ENCODE measurements around the gene STAMBPL1.
"Not testable (repeated sequence)": the region's sequence is repeated elsewhere in the genome, so short reads cannot be mapped to it uniquely, and the experiment has no call there.

Gene STAMBPL1

DNA sequence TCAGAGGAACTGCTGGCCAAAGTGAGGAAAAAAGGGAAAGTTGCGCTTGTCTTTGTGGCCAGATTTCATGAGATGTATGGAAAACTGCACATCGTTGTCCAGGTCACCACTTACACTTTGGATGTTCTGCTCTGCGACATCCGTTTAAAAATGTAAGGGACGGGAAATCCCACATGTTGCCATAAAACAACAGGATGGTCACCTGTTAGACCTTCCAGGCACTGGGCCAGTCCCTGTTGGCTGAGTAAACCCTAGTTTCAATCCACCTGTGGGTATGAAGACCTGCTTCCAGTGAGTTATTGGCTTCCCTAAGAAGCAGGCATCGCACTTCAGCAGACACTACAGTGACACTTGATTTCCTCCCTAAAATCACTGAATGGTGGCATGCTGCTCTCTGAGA is 2.7 kb upstream of the STAMBPL1 start:
- Mint-ChIP-seq H3K4me1 (peaks cover 22% of the 10 kb centered on the region), H3K27me3 (ENCODE audit: low read depth, poor library complexity) (peaks cover 63% of the 10 kb centered on the region), H3K9me3 (no peaks in the 10 kb centered on the region), H3K27ac (no peak overlapping the region), H3K4me3 (no peak overlapping the region), H3K36me3 (ENCODE audit: low read depth) (no peaks in the 10 kb centered on the region)
- DNase-seq: no peak
- TF ChIP-seq, protein P1, sequence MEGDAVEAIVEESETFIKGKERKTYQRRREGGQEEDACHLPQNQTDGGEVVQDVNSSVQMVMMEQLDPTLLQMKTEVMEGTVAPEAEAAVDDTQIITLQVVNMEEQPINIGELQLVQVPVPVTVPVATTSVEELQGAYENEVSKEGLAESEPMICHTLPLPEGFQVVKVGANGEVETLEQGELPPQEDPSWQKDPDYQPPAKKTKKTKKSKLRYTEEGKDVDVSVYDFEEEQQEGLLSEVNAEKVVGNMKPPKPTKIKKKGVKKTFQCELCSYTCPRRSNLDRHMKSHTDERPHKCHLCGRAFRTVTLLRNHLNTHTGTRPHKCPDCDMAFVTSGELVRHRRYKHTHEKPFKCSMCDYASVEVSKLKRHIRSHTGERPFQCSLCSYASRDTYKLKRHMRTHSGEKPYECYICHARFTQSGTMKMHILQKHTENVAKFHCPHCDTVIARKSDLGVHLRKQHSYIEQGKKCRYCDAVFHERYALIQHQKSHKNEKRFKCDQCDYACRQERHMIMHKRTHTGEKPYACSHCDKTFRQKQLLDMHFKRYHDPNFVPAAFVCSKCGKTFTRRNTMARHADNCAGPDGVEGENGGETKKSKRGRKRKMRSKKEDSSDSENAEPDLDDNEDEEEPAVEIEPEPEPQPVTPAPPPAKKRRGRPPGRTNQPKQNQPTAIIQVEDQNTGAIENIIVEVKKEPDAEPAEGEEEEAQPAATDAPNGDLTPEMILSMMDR (IDR thresholded peaks at IDR 0.05): no peak

DNA sequence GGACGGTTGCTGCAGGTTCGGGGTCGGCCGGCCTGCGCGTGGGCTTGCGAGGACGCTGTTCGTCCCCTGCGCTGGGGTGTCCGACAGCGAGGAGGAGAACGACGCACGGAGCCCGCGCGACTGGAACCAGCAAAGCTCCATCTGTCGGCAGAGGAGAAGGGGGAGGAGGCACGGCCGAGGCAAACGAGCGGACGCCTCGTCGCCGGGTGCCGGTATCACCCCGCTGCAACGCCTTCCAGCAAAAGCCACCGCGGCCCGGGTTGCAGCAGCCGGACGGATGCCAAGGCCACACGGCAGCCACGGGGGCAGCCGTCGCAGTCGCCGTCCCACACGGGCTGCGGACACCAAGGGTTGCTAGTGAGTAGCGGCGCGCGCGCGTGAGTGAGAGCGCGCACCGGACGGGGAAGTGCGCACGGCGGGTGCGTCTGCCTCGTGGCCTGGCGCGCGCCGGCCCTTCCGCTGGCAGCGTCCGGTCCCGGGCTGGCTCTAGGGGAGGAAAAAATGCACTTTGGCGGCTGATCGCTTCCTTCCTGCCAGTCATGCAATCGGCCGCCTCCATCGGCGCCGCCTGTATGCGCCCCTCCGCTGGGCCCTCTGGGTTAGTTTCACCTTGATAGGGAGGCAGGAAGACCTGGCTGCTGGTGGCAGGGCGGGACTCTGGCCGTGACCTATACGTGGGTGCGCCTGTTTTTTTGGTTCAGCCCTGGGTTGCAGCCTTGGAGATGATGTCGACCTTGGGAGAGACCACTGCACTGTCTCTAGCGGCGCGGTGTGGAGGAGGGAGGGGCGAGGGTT is 434 bp downstream of the STAMBPL1 start:
- no peaks in the 10 kb centered on the region for H3K36me3 Mint-ChIP-seq (ENCODE audit: low read depth)
- peak; percentile 78 for DNase-seq
- TF ChIP-seq, protein P1 (IDR thresholded peaks at IDR 0.05): no peak
- peaks cover 25% of the 10 kb centered on the region for H3K4me1 Mint-ChIP-seq
- H3K9me3 Mint-ChIP-seq: no peaks in the 10 kb centered on the region
- H3K27me3 Mint-ChIP-seq (ENCODE audit: low read depth, poor library complexity): peaks cover 72% of the 10 kb centered on the region
- H3K27ac Mint-ChIP-seq: no peak overlapping the region
- H3K4me3 Mint-ChIP-seq: peak overlapping the region; percentile 93

DNA sequence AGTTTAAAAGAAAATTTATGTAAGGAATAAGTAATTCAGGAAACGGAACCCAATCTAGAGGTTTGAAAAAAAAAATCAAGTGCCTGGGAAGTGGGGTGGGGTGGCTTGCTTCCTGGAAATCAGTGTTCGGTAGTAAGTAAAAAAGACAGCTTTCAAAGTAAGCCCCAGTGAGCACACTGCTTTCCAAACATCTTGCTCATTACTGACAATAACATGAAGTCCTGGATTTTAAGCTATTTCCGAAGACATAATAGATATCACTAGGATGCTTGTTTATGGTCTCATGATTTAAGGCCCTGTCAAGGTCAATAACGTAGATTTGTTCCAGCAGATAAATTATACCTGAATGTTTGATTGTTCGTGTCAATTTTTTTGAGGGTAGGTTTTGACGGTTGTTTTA is 1.3 kb downstream of the STAMBPL1 start:
- Mint-ChIP-seq H3K4me1 (peaks cover 25% of the 10 kb centered on the region), H3K4me3 (peak overlapping the region; percentile 93), H3K9me3 (no peaks in the 10 kb centered on the region), H3K36me3 (ENCODE audit: low read depth) (no peaks in the 10 kb centered on the region), H3K27me3 (ENCODE audit: low read depth, poor library complexity) (peaks cover 69% of the 10 kb centered on the region), H3K27ac (no peak overlapping the region)
- no peak for DNase-seq
- TF ChIP-seq, protein P1 (IDR thresholded peaks at IDR 0.05): no peak

DNA sequence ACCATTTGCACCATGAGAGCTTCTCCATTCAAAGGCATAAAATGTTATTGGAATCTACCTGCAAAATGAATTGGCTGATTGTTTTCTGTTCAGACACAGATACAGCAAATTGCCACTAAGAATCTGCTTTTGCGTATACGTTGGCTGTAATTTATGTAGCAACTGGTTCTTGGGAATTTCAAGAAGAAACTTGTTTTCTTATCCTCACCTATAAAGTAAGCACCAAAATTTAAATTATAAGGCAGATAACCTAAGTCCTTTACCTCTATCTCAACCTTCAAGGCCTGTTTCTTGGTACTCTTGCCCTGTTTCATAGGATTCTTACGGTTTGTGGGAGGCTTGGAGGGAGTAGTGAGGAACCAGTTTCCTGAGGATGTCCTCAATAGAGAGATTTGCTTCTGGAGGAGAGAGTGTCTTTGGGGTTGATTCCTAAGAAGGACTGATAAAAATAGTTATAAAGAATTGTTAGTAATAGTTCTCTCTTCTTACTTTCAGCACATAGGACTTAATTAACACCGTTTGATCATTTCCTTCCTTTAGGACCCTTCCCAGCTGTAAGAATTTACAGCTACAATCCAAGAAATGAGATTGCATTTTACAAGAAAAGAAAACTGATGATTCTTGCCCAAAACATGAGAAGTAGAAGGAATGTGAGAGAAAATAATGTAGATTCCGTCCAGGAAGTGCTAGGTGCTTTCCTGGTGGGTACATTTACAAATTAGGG is 2.0 kb downstream of the STAMBPL1 start:
- Mint-ChIP-seq H3K36me3 (ENCODE audit: low read depth) (no peaks in the 10 kb centered on the region), H3K27ac (no peak overlapping the region), H3K4me1 (peaks cover 25% of the 10 kb centered on the region), H3K27me3 (ENCODE audit: low read depth, poor library complexity) (peaks cover 62% of the 10 kb centered on the region), H3K9me3 (no peaks in the 10 kb centered on the region), H3K4me3 (peak overlapping the region; percentile 93)
- TF ChIP-seq, protein P1 (IDR thresholded peaks at IDR 0.05): no peak
- DNase-seq: no peak

DNA sequence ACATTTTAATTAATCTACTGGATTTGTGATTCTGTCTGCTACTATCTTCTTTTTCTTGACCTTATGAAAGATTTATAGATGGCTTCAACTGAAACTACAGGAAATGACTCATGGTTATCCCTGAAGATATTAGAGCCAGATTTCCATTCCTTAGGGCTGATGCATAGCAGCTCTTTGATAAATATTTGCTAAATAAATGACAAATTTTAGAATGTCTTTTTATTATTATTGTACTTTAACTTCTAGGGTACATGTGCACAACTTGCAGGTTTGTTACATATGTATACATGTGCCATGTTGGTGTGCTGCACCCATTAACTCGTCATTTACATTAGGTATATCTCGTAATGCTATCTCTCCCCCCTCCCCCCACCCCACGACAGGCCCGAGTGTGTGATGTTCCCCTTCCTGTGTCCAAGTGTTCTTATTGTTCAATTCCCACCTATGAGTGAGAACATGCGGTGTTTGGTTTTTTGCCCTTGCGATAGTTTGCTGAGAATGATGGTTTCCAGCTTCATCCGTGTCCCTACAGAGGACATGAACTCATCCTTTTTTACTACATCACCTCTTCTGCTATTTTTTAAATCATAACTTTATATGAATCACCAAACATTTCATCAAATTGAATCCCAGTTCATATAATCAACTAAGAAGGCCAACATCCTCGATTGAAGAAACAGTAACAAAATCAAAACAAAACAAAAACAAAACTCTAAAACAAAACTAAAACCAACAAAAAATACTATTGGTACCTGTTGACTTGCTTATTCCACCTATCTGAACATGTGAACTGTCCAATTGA is 2.8 kb downstream of the STAMBPL1 start:
- H3K27ac Mint-ChIP-seq; DNase-seq; H3K36me3 Mint-ChIP-seq (ENCODE audit: low read depth); H3K4me3 Mint-ChIP-seq; H3K9me3 Mint-ChIP-seq: not testable (repeated sequence)
- peaks cover 25% of the 10 kb centered on the region for H3K4me1 Mint-ChIP-seq
- H3K27me3 Mint-ChIP-seq (ENCODE audit: low read depth, poor library complexity): peaks cover 54% of the 10 kb centered on the region

DNA sequence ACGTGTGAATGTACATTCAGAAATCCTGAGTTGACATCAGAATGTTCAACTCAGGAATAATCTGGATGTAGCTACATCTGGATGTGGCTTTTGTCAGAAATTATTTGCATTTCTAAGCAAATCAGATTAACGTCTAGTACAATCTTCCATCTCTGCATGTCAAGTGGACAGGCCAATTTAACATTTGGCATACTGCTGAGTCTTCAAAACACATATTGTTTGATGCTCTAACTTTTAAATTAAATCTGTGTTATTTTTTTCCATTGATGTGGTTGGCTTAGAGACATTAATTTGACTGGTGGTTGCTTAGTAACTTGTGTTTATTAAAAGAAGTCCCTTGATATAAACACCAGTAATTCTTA is 3.4 kb downstream of the STAMBPL1 start:
- TF ChIP-seq, protein P1 (IDR thresholded peaks at IDR 0.05): no peak
- no peak overlapping the region for H3K4me3 Mint-ChIP-seq
- peaks cover 48% of the 10 kb centered on the region for H3K27me3 Mint-ChIP-seq (ENCODE audit: low read depth, poor library complexity)
- DNase-seq: no peak
- no peaks in the 10 kb centered on the region for H3K36me3 Mint-ChIP-seq (ENCODE audit: low read depth)
- H3K27ac Mint-ChIP-seq: no peak overlapping the region
- peaks cover 25% of the 10 kb centered on the region for H3K4me1 Mint-ChIP-seq
- no peaks in the 10 kb centered on the region for H3K9me3 Mint-ChIP-seq
